Measurements from ENCODE around the gene RIOK2.

The RIOK2 gene

DNA sequence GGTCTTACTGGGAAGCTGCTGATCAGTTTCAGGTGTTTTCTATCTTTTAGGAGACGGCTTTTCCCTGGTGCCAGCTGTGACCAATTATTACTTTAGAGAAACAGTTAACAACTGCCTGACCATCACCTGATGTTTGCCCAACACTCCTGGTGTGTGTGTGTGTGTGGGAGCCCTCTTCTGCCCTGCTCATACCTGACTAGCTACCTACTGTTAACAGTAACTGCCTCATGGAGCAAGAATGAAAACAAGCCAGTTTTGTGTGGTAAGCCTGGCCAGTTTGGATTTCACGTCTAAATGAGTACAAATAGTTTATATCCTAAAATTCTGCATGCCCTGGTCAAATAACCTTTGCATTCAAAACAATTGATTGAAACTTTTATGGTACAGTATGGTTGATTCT lies 46.1 kb upstream of the RIOK2 start:
- TF ChIP-seq, protein P1, sequence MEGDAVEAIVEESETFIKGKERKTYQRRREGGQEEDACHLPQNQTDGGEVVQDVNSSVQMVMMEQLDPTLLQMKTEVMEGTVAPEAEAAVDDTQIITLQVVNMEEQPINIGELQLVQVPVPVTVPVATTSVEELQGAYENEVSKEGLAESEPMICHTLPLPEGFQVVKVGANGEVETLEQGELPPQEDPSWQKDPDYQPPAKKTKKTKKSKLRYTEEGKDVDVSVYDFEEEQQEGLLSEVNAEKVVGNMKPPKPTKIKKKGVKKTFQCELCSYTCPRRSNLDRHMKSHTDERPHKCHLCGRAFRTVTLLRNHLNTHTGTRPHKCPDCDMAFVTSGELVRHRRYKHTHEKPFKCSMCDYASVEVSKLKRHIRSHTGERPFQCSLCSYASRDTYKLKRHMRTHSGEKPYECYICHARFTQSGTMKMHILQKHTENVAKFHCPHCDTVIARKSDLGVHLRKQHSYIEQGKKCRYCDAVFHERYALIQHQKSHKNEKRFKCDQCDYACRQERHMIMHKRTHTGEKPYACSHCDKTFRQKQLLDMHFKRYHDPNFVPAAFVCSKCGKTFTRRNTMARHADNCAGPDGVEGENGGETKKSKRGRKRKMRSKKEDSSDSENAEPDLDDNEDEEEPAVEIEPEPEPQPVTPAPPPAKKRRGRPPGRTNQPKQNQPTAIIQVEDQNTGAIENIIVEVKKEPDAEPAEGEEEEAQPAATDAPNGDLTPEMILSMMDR (IDR thresholded peaks at IDR 0.05; ENCODE audit: insufficient read depth, low read length) = no peak
- TF ChIP-seq POLR2AphosphoS5 (IDR thresholded peaks at IDR 0.05; ENCODE audit: low read depth) (no peak), SPI1 (IDR thresholded peaks at IDR 0.05; ENCODE audit: borderline replicate concordance, low read depth) (no peak), GABPA (IDR thresholded peaks at IDR 0.05; ENCODE audit: low read depth) (no peak)
- TF ChIP-seq, protein P2, sequence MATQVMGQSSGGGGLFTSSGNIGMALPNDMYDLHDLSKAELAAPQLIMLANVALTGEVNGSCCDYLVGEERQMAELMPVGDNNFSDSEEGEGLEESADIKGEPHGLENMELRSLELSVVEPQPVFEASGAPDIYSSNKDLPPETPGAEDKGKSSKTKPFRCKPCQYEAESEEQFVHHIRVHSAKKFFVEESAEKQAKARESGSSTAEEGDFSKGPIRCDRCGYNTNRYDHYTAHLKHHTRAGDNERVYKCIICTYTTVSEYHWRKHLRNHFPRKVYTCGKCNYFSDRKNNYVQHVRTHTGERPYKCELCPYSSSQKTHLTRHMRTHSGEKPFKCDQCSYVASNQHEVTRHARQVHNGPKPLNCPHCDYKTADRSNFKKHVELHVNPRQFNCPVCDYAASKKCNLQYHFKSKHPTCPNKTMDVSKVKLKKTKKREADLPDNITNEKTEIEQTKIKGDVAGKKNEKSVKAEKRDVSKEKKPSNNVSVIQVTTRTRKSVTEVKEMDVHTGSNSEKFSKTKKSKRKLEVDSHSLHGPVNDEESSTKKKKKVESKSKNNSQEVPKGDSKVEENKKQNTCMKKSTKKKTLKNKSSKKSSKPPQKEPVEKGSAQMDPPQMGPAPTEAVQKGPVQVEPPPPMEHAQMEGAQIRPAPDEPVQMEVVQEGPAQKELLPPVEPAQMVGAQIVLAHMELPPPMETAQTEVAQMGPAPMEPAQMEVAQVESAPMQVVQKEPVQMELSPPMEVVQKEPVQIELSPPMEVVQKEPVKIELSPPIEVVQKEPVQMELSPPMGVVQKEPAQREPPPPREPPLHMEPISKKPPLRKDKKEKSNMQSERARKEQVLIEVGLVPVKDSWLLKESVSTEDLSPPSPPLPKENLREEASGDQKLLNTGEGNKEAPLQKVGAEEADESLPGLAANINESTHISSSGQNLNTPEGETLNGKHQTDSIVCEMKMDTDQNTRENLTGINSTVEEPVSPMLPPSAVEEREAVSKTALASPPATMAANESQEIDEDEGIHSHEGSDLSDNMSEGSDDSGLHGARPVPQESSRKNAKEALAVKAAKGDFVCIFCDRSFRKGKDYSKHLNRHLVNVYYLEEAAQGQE (IDR thresholded peaks at IDR 0.05; ENCODE audit: insufficient replicate concordance, low read depth) = no peak
- H3K27ac ChIP-seq (replicated peaks) = no peak overlapping the region
- H3K27me3 ChIP-seq (ENCODE audit: insufficient read depth, poor library complexity, severe bottlenecking) = no peaks in the 10 kb centered on the region
- no peak for DNase-seq (ENCODE audit: low read depth in 1 of 2, low spot score in 1 of 2)
- no peak overlapping the region for H3K4me3 ChIP-seq (replicated peaks; ENCODE audit: insufficient read depth, low read length)

DNA sequence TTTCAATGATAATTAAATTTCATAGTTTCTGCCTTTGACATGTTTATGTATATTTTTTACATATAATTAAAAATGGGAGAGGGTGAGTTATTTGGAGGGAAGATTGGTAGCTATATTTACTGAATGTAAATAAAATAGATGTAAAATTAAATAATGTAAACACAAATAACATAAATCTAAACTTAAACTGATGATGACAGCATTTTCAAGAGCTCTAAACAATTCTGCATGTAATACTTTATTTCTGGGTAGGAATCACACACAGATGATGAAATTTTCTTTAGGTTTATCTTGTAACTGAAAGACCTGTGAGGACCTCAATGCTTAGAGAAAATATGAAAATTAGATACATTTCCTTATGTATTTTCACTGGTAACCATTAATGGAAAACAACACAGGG lies 42.2 kb upstream of the RIOK2 start:
- Histone ChIP-seq H3K27ac (replicated peaks) (no peak overlapping the region), H3K27me3 (ENCODE audit: insufficient read depth, poor library complexity, severe bottlenecking) (no peaks in the 10 kb centered on the region), H3K4me3 (replicated peaks; ENCODE audit: insufficient read depth, low read length) (no peak overlapping the region)
- TF ChIP-seq SPI1 (IDR thresholded peaks at IDR 0.05; ENCODE audit: borderline replicate concordance, low read depth) = no peak
- no peak for TF ChIP-seq POLR2AphosphoS5 (IDR thresholded peaks at IDR 0.05; ENCODE audit: low read depth)
- TF ChIP-seq, protein P1 (IDR thresholded peaks at IDR 0.05; ENCODE audit: insufficient read depth, low read length) = no peak
- TF ChIP-seq, protein P2 (IDR thresholded peaks at IDR 0.05; ENCODE audit: insufficient replicate concordance, low read depth) = no peak
- TF ChIP-seq GABPA (IDR thresholded peaks at IDR 0.05; ENCODE audit: low read depth) = no peak
- DNase-seq (ENCODE audit: low read depth in 1 of 2, low spot score in 1 of 2) = no peak

DNA sequence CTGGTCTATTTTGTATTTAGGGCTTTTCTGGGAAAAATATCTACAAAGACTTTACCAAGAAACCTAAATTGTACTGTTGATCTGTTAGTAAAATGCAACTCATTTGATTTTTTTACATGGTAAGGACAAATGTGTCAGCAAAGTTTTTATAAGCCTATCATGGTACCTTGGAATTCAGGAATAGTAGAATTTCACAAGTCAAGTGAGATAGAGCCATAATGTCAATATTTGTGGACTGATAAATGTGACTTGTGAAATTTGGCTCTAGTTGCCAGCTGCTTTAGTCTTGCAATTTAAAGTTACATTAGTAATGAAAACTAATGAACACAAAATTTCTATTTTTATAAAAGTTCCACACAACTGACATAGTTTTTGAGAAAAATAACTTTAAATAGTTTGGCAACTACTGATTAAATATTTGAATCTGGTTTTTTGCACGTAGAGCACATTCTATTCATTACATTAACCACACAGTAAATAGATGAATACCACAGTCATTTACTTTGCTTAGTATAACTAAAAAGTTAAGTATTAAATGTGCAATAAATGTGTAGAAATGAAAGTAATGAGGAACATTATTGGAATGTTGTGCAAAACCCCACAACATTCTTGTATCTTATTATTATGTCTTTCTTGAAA lies 41.2 kb upstream of the RIOK2 start:
- no peaks in the 10 kb centered on the region for H3K27me3 ChIP-seq (ENCODE audit: insufficient read depth, poor library complexity, severe bottlenecking)
- DNase-seq (ENCODE audit: low read depth in 1 of 2, low spot score in 1 of 2) = no peak
- no peak overlapping the region for H3K4me3 ChIP-seq (replicated peaks; ENCODE audit: insufficient read depth, low read length)
- no peak overlapping the region for H3K27ac ChIP-seq (replicated peaks)
- TF ChIP-seq, protein P1 (IDR thresholded peaks at IDR 0.05; ENCODE audit: insufficient read depth, low read length) = no peak

DNA sequence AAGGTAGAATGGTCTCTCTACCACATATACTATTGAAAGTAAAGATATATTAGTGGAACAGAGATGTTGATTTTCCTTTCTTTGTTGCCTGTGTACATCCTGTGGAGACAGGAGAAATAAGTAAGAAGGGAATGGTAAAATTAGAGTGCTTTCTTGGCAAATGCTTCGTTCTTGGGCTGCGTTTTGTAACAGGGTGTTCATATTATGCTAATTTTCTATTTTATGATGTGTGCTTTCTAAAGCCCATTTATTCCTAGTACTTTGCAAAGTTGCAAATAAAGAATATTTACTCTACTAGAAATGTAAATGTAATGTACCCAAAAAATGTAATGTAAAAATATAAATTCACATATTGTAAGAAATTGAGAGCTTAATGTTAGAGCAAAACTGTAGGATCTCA lies 40.5 kb upstream of the RIOK2 start:
- DNase-seq (ENCODE audit: low read depth in 1 of 2, low spot score in 1 of 2) = no peak
- no peaks in the 10 kb centered on the region for H3K27me3 ChIP-seq (ENCODE audit: insufficient read depth, poor library complexity, severe bottlenecking)
- H3K4me3 ChIP-seq (replicated peaks; ENCODE audit: insufficient read depth, low read length) = no peak overlapping the region
- no peak overlapping the region for H3K27ac ChIP-seq (replicated peaks)
- TF ChIP-seq, protein P1 (IDR thresholded peaks at IDR 0.05; ENCODE audit: insufficient read depth, low read length) = no peak
- TF ChIP-seq, protein P2 (IDR thresholded peaks at IDR 0.05; ENCODE audit: insufficient replicate concordance, low read depth) = no peak
- TF ChIP-seq GABPA (IDR thresholded peaks at IDR 0.05; ENCODE audit: low read depth) (no peak), POLR2AphosphoS5 (IDR thresholded peaks at IDR 0.05; ENCODE audit: low read depth) (no peak), SPI1 (IDR thresholded peaks at IDR 0.05; ENCODE audit: borderline replicate concordance, low read depth) (no peak)
